GM19372 (cell line): ENCODE measurements around the gene GMCL2.

Experiments
- ATAC-seq: cut with Tn5 transposase; IDR thresholded peaks from one replicate; pipeline ENCODE4 v1.9.1; 2021; ENCODE audit warnings: mild to moderate bottlenecking, low read depth, moderate library complexity; ENCODE audit not compliant: unreplicated experiment

GMCL2 gene

DNA sequence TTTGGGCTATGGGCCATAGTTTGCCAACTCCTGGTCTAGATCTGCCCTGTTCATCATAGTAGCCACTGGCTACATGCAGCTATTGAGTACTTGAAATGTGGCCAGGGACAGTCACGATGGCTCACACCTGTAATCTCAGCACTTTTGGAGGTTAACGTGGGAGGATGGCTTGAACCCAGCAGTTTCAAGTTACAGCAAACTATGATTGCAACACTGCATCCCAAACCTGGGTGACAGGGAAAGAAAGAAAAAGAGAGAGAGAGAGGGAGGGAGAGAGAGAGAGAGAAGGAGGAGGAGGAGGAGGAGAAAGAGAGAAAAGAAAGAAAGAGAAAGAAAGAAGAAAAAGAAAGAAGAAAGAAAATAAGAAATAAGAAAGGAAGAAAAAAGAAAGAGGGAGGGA, 5.1 kb upstream of the GMCL2 start:
- ATAC-seq, result no peak

DNA sequence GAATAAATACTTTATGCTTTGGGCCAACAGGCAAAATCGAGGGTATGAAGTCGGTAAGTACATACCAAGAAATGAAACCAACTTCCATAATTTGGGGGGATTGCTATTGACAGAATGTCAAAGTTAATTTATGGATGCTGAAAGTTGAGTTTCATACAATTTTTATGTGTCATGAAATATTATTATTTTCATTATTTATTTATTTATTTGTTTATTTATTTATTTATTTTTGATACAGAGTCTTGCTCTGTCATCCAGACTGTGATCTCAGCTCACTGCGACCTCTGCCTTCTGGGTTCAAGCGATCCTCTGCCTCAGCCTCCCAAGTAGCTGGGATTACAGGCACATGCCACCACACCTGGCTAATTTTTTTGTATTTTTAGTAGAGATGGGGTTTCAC, 4.5 kb upstream of the GMCL2 start:
- no peak for ATAC-seq

- no peak for ATAC-seq
These were observed 2.3 kb upstream of the GMCL2 start for GRCh38 chr5:178189433-178189832.

DNA sequence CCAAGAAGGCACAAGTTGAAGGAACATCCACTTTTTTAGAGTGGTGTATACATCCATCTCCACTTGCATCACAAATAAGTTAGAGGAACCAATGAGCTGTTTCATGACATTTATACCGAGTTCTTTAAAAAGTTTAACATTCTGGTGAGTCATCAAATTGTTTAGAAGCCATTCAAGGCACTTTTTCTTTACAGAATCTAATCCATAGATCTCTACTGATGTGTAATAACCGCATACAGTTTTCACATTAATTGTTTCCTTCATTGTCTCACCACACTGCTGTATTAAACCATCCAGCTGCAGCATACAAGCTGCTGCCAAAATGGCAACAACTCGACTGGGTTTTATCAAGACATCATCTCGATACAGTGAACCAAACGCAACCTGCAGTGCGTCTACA, 744 bp downstream of the GMCL2 start:
- no peak for ATAC-seq

DNA sequence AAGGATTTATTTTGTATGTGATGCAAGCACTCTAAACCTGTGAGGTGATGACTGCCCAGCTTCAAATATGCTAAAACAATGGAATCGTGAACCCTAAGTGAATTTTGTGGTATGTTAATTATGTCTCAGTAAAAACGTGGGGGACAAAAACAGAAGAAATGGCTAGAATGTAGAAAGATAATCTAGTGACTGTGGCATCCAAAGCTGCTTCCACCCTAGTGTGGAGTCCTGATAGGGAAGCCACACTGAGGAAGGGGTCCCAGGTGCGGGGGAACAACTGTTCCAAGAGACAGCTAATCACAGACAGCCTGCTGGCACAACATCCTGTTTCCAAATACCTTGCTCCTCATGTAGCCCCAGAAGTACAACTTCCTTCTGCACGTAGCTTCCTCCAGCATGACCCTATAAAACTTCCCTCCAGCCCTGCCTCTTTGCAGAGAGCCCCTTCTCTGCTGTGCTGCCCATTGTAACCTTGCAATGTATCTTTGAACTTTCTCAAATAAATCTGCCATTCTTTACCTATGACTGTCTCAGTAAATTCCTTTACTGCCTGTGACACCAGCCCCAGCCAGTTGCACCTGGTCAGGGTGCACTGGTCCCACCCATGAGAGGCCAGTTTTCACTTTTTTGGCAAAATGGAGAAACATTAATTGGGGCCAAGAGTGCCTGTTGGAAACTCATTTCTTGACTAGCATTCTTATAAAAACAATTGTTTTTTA, 4.9 kb downstream of the GMCL2 start:
- ATAC-seq, result no peak

- ATAC-seq, result no peak
These were observed 6.9 kb downstream of the GMCL2 start for GRCh38 chr5:178180141-178180863.

DNA sequence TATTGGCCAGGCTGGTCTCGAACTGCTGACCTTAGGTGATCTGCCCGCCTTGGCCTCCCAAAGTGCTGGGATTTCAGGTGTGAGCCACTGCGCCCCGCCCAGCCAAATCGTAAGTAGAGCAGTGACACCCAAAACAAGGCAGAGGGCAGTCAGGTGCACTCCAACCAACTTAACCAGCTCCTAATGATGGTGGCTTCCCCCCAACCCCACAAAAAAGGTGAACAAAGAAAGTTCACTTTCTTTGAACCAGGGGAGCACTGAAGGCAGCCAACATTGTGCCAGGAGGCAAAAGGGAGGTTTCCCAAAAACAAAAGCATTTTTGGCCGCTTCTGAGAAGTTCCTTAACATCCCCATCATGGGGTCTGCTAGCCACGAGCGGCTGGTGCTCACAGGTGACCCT, 9.6 kb downstream of the GMCL2 start:
- no peak for ATAC-seq

- no peak for ATAC-seq
These were observed 10.4 kb downstream of the GMCL2 start for GRCh38 chr5:178176791-178177190.

- no peak for ATAC-seq
These were observed 12.7 kb downstream of the GMCL2 start for GRCh38 chr5:178174456-178174855.

DNA sequence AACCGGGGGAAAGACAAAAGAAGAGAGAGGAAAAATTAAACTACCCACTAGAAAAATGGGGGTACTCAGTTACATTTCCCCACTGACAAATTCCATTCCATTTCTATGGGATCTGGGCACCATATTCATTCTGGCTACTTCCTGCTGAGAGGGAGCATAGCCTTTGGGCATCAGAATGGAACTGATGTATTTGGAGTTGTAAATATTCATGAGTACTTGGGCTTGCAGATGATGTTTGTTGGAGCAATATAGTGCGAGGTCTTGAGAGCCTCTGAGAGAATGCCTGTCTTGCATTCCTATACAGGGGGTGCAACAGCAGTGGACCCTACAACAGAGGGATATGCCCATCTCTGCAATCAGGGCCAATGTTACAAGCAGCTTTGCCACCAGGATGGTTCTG, 16.7 kb downstream of the GMCL2 start:
- ATAC-seq, result no peak

GRCh38 chr5:178165581-178165980, 21.6 kb downstream of the GMCL2 start:
- ATAC-seq, result no peak

- ATAC-seq, result peak; percentile 90
These were observed 23.1 kb downstream of the GMCL2 start for GRCh38 chr5:178163772-178164735.

DNA sequence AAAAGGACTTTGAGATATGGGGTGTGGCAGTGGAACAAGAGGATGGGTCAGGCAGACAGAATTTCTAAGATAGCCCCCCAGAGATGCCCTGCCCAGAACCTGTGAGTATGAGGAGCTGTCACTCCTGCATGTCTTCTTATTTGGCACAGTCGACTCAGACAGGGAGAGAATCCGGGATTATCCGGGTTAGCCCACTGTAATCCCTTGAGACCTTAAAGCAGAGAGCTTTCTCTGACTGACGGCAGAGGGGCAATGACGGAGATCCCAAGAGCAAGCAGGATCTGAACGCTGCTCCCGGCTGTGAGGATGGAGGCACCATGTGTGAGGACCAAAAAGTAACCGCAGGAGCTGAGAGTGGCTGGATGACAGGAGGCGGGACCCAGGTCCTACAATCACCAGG, 24.7 kb downstream of the GMCL2 start:
- no peak for ATAC-seq

DNA sequence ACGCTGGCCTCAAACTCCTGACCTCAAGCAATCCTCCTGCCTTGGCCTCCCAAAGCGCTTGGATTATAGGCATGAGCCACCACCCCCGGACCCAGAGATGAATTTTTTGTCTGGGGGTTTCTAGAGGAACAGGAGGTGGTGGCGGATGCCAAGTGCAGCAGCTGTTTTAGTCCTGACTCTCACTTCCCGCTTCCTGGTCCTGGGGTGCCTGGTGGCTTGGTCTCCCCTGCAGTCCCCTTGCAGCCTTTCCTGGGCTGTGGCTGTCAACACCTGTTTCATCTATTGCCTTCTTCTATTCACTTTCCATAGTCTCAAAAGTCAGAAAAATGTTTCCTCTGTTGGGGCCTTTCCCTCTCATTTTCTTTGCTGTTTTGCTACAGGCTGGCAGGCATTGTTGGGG, 27.0 kb downstream of the GMCL2 start:
- no peak for ATAC-seq

GRCh38 chr5:178155065-178155464, 32.1 kb downstream of the GMCL2 start:
- ATAC-seq, result no peak

GRCh38 chr5:178153530-178154340, 33.4 kb downstream of the GMCL2 start, which contains the start of gene NHP2:
Gene NHP2 (minus strand): TSS chr5:178153885. CDS start chr5:178153817, 68 bp downstream.
- ATAC-seq, result peak; percentile 100

DNA sequence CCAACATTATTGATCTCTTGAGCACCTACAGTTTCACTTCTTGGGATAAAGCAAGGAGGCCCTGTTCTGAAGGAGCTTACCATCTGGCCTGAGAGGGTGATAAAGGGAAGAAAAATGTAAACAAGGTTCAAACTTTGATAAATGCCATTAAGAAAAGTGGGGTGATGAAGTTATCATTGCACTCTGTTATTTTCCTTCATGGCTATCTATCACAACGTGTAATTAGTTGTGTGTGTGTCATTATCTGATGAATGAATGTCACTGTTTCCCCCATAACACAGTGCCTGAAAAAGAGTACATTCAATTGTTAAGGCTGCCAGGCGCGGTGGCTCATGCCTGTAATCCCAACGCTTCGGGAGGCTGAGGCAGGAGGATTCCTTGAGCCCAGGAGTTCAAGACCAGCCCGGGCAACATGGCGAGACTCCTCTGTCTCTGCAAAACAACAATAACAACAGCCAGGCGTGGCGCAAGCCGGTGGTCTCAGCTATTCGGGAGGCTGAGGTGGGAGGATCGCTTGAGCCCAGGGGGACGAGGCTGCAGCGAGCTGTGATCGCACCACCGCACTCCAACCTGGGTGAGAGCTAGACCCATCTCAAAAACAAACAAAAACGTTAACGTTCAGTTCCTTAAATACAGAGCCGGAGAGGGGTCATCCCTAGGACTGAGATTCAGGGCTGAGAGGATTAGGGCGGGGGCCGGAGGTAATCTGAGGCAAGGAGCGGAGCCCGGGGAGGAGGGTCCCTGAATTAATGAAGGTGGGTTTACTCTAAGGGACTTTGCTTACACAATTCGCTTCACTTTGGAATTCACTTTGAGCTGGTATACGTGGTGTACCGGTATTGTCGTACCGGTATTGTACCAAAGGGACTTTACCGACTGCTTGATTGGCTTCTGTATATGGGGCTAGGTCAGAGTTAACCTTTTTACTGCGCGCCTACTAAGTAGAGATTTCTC, 34.4 kb downstream of the GMCL2 start:
- ATAC-seq, result no peak

DNA sequence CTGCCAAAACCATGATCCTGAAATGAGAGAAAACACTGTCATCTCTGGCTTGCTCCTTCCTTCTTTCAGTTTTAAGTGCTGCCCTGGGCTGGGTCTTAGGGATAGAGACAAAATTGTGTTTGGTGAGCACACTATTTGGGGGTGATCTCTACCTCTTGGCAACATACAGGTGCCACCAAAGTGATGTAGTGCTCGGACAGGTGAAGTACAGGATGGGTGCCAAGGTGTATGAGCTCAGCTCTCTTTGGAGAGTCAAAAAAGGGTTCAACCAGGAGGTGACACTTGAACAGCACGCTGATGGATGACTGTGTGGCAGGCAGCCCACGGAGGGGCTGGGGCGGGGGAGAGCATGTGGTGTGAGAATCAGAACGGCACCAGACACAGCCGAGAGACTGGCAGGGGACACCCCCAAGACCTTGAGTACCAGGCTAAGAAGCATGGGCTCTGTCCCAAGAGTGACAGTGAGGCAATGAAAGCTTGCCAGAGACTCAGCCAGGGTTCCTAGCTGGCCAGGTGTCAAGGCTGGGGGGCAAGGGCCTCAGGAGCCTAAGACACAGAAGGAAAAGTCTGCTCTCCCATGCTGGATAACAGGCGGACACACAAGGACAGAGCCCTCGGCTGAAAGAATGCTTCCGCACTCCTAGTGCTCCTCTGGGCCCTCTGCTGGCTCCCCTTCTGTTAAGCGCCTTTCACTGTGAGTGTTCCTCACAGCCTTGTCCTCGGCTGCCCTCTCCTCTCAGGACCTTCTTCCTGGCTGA, 36.0 kb downstream of the GMCL2 start:
- ATAC-seq, result no peak
